Measurements from ENCODE around the gene TAF12. TPM values are rescaled to one million over a fixed set of nuclear protein-coding genes. Genes with fewer than 3 reads are reported as not detected.
"Not testable (repeated sequence)": the region's sequence is repeated elsewhere in the genome, so short reads cannot be mapped to it uniquely, and the experiment has no call there.

TAF12 gene
- total RNA-seq, 4 donors from 2014 or later: 15.4 to 25.4 (median 18.4) TPM

DNA sequence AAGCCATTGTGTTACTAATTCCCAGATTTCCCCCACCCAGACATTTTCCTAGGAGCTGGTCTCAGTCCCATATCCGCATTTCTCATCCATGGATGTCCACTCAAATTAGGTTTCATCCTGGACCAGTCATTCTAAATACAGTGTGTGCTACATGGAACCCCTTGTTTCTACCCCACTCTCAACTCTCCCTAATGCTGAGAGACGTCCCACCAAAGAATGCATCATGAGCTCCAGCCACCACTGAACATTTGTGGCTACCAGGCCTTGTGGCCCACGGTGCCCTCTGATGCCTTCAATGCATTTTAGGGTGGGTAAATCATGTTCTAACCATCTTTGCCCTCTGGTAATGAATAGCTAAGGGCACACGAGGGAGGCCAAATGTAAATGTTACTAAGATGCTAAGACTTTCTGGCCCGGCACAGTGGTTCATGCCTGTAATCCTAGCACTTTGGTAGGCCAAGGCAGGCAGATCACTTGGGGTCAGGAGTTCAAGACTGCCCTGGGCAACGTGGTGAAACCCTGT lies 64.1 kb downstream of the TAF12 start:
- Histone ChIP-seq H3K4me1 (peaks cover 11 to 14% of the 10 kb centered on the region in 2 donors), H3K36me3 (peaks cover 32% of the 10 kb centered on the region in 2 donors), H3K4me3 (replicated peaks in 1 of 3) (no peak overlapping the region), H3K9me3 (no peaks in the 10 kb centered on the region), H3K27ac (no peak overlapping the region), H3K27me3 (no peaks in the 10 kb centered on the region)
- intact Hi-C loops (cut with DNase I): no loop called here
- WGBS, 2 donors: 86 to 89% methylated on average over 6 of the region's 6 CpGs
- TF ChIP-seq POLR2A (IDR thresholded peaks at IDR 0.05): no peak
- TF ChIP-seq, protein P1, sequence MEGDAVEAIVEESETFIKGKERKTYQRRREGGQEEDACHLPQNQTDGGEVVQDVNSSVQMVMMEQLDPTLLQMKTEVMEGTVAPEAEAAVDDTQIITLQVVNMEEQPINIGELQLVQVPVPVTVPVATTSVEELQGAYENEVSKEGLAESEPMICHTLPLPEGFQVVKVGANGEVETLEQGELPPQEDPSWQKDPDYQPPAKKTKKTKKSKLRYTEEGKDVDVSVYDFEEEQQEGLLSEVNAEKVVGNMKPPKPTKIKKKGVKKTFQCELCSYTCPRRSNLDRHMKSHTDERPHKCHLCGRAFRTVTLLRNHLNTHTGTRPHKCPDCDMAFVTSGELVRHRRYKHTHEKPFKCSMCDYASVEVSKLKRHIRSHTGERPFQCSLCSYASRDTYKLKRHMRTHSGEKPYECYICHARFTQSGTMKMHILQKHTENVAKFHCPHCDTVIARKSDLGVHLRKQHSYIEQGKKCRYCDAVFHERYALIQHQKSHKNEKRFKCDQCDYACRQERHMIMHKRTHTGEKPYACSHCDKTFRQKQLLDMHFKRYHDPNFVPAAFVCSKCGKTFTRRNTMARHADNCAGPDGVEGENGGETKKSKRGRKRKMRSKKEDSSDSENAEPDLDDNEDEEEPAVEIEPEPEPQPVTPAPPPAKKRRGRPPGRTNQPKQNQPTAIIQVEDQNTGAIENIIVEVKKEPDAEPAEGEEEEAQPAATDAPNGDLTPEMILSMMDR (IDR thresholded peaks at IDR 0.05): no peak
- DNase-seq: no peak

DNA sequence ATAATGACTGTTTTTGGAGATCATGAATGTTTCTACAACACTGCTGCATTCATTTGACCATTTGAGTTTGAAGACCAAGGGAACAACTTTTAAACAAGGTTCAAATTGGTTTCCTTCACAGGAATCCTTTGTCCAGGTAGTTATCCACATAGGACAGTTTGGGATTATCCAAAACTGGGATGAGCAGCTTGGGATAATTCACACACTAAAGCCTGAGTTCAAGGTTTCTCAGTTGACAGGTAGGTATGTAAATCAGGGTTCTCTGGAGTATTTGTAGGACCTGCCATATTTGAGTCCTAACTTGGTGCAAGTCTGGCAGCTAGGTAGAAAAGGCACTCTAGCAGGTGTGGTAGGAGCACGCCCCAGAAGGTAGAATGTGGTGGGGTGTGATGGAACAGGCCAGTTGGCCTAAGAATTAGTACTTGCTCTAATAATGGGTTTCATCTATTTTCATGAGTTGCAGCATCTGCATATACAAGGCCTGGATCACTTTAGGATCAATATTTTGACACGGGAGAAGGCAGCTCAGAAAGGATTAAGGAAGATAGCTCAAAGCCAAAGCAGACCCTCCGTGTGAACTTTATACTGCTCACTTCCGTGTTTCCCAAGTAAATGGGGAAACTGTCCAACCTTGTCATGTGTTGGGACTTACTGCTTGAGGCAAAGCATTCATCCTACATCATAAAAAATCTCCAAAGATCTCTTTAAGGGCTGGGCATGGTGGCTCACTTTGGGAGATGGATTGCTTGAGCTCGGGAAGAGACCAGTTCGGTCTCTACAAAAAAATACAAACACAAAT lies 64.9 kb downstream of the TAF12 start:
- Histone ChIP-seq H3K9me3 (no peaks in the 10 kb centered on the region), H3K4me3 (replicated peaks in 1 of 3) (no peak overlapping the region), H3K27ac (no peak overlapping the region), H3K36me3 (peaks cover 38 to 40% of the 10 kb centered on the region in 2 donors), H3K4me1 (peaks cover 11 to 14% of the 10 kb centered on the region in 2 donors), H3K27me3 (no peaks in the 10 kb centered on the region)
- DNase-seq: no peak
- TF ChIP-seq, protein P1 (IDR thresholded peaks at IDR 0.05): no peak
- no peak for TF ChIP-seq POLR2A (IDR thresholded peaks at IDR 0.05)
- 89 to 90% methylated on average over 6 of the region's 6 CpGs for WGBS, 2 donors
- intact Hi-C loops (cut with DNase I): no loop called here

DNA sequence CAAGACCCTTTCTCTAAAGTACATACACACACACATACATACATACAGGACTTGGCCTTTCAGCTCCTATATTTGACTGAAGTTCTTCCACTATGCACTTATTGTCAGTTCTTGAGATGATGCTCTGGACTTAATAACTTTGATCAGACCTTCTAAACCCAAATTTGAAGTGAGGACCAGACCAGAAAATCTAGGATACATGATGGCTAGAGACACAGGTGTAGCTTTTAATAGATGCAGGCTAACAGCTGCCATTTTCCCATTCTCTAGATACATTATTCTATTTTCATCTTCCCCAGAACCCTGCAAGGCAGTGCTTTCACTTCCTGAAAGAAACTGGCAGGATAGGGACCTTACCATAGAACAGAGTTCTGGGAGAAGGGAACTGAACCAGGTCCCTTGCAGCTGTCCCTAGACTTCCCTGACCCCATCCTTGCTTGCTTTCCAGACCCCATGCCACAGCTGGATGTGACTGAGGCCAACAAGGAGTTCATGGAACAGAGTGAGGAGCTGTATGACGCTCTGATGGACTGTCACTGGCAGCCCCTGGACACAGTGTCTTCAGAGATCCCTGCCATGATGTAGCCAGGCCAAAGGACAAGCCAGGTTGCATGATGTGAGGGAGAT lies 65.7 kb downstream of the TAF12 start:
- H3K27ac ChIP-seq: no peak overlapping the region
- intact Hi-C loops (cut with DNase I): no loop called here
- peaks cover 38 to 45% of the 10 kb centered on the region in 2 donors for H3K36me3 ChIP-seq
- H3K9me3 ChIP-seq: no peaks in the 10 kb centered on the region
- no peaks in the 10 kb centered on the region for H3K27me3 ChIP-seq
- peaks cover 8 to 14% of the 10 kb centered on the region in 2 donors for H3K4me1 ChIP-seq
- no peak for DNase-seq
- TF ChIP-seq, protein P1 (IDR thresholded peaks at IDR 0.05): no peak
- no peak for TF ChIP-seq POLR2A (IDR thresholded peaks at IDR 0.05)
- WGBS, 2 donors: 94 to 100% methylated on average over 1 of the region's 1 CpG
- no peak overlapping the region for H3K4me3 ChIP-seq (replicated peaks in 1 of 3)

DNA sequence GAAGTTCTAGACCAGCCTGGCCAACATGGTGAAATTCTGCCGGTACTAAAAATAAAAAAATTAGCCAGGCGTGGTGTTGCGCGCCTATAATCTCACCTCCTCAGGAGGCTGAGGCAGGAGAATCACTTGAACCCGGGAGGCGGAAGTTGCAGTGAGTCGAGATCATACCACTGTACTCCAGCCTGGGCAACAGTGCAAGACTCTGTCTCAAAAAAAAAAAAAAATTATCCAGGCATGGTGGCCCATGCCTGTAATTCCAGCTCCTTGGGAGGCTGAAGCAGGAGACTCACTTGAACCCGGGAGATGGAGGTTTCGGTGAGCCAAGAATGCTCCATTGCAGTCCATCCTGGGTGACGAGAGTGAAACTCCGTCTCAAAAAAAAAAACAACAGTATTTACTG lies 69.3 kb downstream of the TAF12 start:
- no peak for DNase-seq
- no peak overlapping the region for H3K4me3 ChIP-seq (replicated peaks in 1 of 3)
- peaks cover 41 to 54% of the 10 kb centered on the region in 2 donors for H3K36me3 ChIP-seq
- no peaks in the 10 kb centered on the region for H3K27me3 ChIP-seq
- H3K27ac ChIP-seq: no peak overlapping the region
- H3K9me3 ChIP-seq: no peaks in the 10 kb centered on the region
- WGBS, 2 donors: 98% methylated on average over 11 of the region's 11 CpGs
- intact Hi-C loops (cut with DNase I): no loop called here
- no peaks in the 10 kb centered on the region for H3K4me1 ChIP-seq
- TF ChIP-seq, protein P1 (IDR thresholded peaks at IDR 0.05): no peak
- TF ChIP-seq POLR2A (IDR thresholded peaks at IDR 0.05): no peak

DNA sequence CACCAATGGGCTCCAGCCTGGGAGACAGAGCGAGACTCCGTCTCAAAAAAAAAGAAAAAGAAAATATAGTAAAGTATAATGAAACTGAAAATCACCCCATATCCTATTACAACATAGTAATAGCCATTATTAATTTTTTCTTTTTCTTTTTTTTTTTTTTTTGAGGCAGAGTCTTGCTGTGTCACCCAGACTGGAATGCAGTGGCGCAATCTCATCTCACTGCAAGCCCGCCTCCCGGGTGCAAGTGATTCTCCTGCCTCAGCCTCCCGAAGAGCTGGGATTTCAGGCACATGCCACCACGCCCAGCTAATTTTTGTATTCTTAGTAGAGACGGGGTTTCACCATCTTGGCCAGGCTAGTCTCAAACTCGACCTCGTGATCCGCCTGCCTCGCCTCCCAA lies 70.0 kb downstream of the TAF12 start:
- H3K4me1 ChIP-seq; DNase-seq; H3K4me3 ChIP-seq (replicated peaks in 1 of 3); H3K27ac ChIP-seq; H3K27me3 ChIP-seq; intact Hi-C loops (cut with DNase I); H3K9me3 ChIP-seq: not testable (repeated sequence)
- 90 to 93% methylated on average over 12 of the region's 12 CpGs for WGBS, 2 donors
- H3K36me3 ChIP-seq: peaks cover 35 to 54% of the 10 kb centered on the region in 2 donors
